ENCODE data around the gene BEND6.
A peak's percentile ranks its signal among the peaks of the same experiment; 100 is the strongest.
"Not testable (repeated sequence)": the region's sequence is repeated elsewhere in the genome, so short reads cannot be mapped to it uniquely, and the experiment has no call there.

BEND6 gene

DNA sequence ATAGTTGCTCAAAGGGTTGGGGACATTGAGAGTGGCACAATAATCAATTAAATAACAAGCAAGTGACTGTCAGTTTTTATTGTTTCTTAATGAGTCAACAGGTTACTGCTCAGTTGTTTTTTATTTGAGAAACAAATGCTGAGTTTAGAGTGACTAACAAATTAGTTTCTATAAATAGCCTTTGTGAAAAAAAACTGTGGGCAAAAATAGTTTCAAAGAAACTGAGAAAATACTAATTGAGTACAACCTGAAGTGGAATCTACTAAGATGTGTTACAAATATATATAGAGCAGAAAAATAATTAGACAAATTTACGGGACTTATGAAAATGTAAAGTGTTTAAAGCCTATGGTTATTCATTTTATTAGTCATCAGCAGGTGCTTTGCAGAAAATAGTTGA, 22.3 kb downstream of the BEND6 start:
- DNase-seq (ENCODE audit: low spot score) (no peak), FAIRE-seq (no peak)

DNA sequence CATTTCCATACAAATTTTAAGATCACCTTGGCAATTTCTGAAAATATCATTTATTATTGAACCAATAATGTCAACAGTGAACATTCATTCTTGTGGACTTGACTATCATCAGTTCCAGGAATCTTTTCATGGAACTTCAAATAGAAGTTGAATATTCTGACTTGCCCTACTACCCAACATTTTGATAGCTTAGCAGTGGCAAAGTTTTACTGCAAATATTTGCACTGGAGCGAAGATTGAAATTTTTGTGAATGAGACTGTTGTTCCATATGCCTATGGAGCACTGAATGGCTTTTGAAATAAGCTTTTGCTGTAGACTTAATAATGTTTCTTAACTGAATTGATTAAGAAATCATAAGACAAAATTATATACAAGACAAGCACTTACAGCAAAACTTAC, 23.6 kb downstream of the BEND6 start:
- DNase-seq (ENCODE audit: low spot score) (no peak), FAIRE-seq (no peak)

- no peak for DNase-seq (ENCODE audit: low spot score)
- FAIRE-seq: no peak
Measured at GRCh38 chr6:56984361-56984760, 29.5 kb downstream of the BEND6 start.

GRCh38 chr6:56984884-56985283, 30.0 kb downstream of the BEND6 start:
- FAIRE-seq (no peak), DNase-seq (ENCODE audit: low spot score) (no peak)

- no peak for FAIRE-seq
- no peak for DNase-seq (ENCODE audit: low spot score)
Measured at GRCh38 chr6:56986611-56987010, 31.7 kb downstream of the BEND6 start.

- FAIRE-seq (no peak), DNase-seq (ENCODE audit: low spot score) (no peak)
Measured at GRCh38 chr6:56988145-56988544, 33.2 kb downstream of the BEND6 start.

GRCh38 chr6:56992036-56992435, 37.1 kb downstream of the BEND6 start:
- FAIRE-seq (no peak), DNase-seq (ENCODE audit: low spot score) (no peak)

DNA sequence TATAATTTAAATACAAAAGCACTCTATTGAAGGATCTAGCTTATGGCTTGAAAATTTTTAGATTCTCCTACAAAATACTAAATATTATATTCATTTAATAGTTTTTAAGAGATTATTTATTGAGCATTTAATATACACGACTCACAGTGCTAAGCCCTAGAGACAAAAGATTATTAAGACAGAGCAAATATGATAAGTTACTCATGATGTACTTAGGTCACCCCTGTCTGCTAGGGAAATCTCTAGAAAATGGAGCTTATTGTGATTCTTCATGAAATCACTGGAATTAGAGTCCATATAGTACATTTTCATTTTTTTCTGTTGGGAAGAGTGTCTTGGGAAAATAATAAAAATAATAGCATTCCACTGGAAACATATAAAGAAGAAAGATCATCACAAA, 37.8 kb downstream of the BEND6 start:
- FAIRE-seq: peak; percentile 45
- no peak for DNase-seq (ENCODE audit: low spot score)

- no peak for DNase-seq (ENCODE audit: low spot score)
Measured at GRCh38 chr6:56995347-56995902, 40.5 kb downstream of the BEND6 start.

DNA sequence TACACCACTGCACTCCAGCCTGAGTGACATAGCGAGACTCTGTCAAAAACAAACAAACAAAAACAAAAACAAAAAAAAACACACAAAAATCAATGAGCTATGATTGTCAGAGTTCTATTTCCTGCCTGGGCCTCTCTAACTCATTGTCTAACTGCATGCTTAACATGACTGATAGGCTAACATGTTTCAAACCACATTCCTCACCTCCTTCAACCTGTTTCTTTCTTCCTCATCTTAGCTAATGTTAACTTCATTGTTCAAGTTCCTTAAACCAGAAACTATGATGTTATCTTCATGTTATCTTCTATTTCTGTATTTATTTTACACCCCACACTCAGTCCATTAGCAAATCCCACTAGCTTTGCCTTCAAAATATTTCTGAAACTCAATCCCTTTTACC, 41.5 kb downstream of the BEND6 start:
- FAIRE-seq (no peak), DNase-seq (ENCODE audit: low spot score) (no peak)

More at GRCh38 chr6:56995347-56995902, 40.5 kb downstream of the BEND6 start:
- FAIRE-seq: no peak

DNA sequence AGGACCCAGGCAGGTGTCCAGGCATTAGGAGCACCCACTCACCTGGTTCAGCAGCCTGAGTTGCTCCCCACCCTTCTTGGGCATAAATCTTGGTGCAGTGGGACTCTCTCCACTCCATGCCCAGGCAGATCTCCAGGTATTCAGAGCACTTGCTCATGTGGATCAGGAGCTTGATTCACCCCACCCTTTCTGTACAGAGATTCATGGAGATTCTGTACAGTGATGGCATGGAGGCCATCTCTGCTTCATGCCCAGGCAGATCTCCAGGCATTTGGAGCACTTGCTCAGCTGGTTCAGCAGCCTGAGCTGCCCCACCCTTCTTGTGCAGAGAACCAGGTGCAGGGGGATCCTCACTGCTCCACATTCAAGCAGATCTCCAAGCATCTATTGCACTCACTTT, 44.1 kb downstream of the BEND6 start:
- DNase-seq (ENCODE audit: low spot score): no peak
- no peak for FAIRE-seq

DNA sequence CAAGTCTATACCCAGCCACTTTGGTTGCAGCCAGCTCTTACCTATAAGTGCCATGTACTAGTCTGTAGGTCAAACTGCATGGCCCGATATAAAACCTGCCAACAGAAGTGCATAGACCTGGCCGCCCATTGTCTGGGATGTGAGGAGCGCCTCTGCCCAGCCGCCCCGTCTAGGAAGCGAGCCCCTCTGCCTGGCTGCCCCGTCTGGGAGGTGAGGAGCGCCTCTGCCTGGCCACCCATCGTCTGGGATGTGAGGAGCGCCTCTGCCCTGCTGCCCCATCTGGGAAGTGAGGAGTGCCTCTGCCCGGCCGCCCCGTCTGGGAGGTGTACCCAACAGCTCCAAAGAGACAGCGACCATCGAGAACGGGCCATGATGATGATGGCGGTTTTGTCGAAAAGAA, 44.8 kb downstream of the BEND6 start:
- DNase-seq (ENCODE audit: low spot score); FAIRE-seq: not testable (repeated sequence)

DNA sequence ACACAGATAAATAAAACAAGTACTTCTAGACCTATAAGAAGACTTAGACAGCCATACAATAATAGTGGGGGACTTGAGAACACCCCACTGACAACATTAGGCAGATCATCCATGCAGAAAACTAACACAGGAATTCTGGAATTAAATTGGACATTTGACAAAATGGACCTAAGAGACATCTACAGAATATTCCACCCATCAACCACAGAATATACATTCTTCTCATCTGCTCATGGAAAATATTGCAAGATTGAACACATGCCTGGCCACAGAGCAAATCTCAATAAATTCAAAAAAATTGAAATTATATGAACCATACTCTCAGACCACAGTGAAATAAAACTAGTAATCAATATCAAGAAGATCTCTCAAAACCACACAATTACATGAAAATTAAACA, 47.3 kb downstream of the BEND6 start:
- FAIRE-seq (no peak), DNase-seq (ENCODE audit: low spot score) (no peak)

DNA sequence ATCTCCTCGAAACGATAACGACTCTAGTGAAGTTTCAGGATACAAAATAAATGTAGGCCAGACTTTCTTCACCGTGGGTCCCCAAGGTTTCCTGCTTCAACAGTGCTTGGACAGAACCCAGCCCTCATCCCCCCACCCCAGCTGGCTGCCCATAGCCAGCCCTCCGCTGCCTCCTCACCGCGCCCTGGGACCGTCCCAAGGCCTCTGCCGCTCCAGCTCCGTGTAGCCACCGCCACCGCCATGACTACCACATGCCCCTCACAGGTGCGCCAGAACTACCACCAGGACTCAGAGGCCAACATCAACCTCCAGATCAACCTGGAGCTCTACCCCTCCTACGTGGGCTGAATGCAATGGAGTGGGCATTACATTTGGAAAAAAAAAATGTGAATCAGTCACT, 49.4 kb downstream of the BEND6 start:
- DNase-seq (ENCODE audit: low spot score) (no peak), FAIRE-seq (no peak)

- DNase-seq (ENCODE audit: low spot score): no peak
- FAIRE-seq: no peak
Measured at GRCh38 chr6:57006101-57006500, 51.2 kb downstream of the BEND6 start.

DNA sequence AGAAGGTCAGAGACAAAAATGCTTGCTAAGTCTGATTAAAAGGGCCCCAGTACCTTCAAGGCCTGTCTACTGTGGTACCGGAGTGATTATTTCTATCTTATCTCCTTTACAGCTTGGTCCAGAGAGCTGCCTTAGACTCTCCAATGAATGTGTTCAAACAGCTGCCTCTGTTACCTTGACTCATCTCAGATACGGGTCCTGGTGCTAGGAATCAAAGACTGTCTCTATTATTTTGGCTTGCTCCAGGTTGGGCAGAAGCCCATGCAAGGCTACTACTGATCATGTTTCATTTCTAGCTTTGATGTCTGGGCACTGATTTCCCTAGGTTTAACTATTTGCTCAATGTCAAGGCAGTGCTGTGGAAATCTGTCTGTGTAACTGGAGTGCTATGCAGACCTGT, 53.2 kb downstream of the BEND6 start:
- not testable (repeated sequence) for DNase-seq (ENCODE audit: low spot score); FAIRE-seq

GRCh38 chr6:57013521-57013926, 58.6 kb downstream of the BEND6 start:
- peak; percentile 72 for DNase-seq (ENCODE audit: low spot score)

DNA sequence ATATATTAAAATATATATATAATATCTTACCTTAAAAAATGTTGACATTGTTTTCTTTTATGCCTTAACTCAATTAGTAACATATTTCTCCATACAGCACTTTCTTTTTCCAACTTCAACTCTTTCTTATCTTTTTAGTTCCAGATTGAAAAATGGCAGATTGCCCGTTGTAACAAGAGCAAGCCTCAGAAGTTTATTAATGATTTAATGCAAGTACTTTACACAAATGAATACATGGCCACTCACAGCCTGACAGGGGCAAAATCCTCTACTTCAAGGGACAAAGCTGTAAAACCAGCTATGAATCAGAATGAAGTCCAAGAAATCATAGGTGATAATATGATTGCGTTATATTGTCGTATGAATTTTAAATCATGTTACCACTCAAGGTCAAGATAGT, 62.2 kb downstream of the BEND6 start:
- no peak for FAIRE-seq
- no peak for DNase-seq (ENCODE audit: low spot score)

More at GRCh38 chr6:57013521-57013926, 58.6 kb downstream of the BEND6 start:
- FAIRE-seq: peak; percentile 90

DNA sequence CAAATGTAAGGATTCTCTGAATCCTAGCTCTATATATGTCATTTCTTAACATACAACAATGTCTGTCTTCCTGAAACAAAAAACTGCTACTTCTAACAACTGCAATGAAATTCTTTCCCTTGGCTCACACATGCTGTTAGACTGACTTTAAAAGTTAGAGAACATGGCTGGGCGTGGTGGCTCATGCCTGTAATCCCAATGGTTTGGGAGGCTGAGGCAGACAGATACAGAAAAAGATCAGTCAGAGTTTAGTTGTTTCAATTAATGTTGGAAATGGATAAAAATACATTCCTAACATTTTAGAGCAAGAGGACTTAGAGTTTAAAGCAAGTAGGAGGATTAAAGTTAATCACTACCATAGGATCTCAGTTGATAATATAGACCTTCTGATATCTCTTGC, 62.9 kb downstream of the BEND6 start:
- FAIRE-seq: no peak

DNA sequence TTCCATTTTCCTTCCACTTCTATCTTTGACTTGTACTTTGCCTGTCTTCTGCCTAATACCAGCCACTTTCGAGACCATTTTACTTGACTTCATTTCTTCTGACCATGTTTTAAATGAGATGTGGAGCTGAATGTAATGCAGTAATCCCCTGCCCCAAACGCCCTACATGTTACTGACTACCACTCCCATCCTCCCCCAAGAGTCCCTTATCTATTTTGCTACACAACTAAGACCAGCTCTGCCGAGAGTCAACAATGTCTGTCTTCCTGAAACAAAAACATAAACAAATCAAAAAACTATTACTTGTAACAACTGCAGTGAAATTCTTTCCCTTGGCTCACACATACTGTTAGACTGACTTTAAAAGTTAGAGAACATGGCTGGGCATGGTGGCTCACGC, 64.5 kb downstream of the BEND6 start:
- DNase-seq (ENCODE audit: low spot score) (no peak), FAIRE-seq (no peak)

More for the DNA sequence above, 62.9 kb downstream of the BEND6 start:
- DNase-seq (ENCODE audit: low spot score): no peak

GRCh38 chr6:57021086-57021720, 66.3 kb downstream of the BEND6 start:
- FAIRE-seq: peak; percentile 78
- peak; percentile 36 for DNase-seq (ENCODE audit: low spot score)

GRCh38 chr6:57024321-57024720, 69.4 kb downstream of the BEND6 start:
- FAIRE-seq (no peak), DNase-seq (ENCODE audit: low spot score) (no peak)

GRCh38 chr6:57024775-57025174, 69.9 kb downstream of the BEND6 start:
- DNase-seq (ENCODE audit: low spot score) (no peak), FAIRE-seq (no peak)

All from RCC 7860 (cell line).